Endothelial cell of umbilical vein (primary cell): ENCODE results near the gene DYNC2LI1. TPM values are rescaled to one million over a fixed set of nuclear protein-coding genes. Genes with fewer than 3 reads are reported as not detected.

Source experiments
- BruUV-seq: library from RNA; stranded (reverse); fragments of 400-500 nt; replicated peaks from 2 replicates; lab custom pipeline; 2021; lab: Mats Ljungman, UMichigan
- CTCF ChIA-PET: fragments of 300-600, 350-600 bp; sonication (Branson Sonifier 250); formaldehyde crosslinking; loops from one replicate; lab custom pipeline; 2021; ENCODE audit warnings: antibody characterized with exemption, inconsistent platforms; lab: Charles Lee
- POLR2A ChIA-PET: fragments of 300-600, 350-600 bp; sonication (Branson Sonifier 250); formaldehyde crosslinking; loops from one replicate; lab custom pipeline; 2021; ENCODE audit warnings: antibody characterized with exemption, inconsistent platforms; lab: Charles Lee
- DNase-seq: peaks from one replicate; pipeline ENCODE4 v3.0.0-alpha.2; 2011; ENCODE audit warnings: low read depth, low spot score
- FAIRE-seq: peaks from 2 replicates; lab custom pipeline; 2011; peaks lifted over from hg19 to GRCh38; lab: Jason Lieb, UNC
- H2AFZ ChIP-seq: 2 replicates; pipeline ENCODE4 v1.6.0; 2012; ENCODE audit warnings: low read depth, low read length, control low read depth, inconsistent platforms
- H3K27ac ChIP-seq: 2 replicates; pipeline ENCODE4 v1.5.1; 2011; ENCODE audit warnings: low read depth, mild to moderate bottlenecking, control low read depth, low read length, moderate library complexity; ENCODE audit not compliant: insufficient read depth
- H3K27me3 ChIP-seq, 2 experiments: 2 replicates each; pipeline versions ENCODE4 v1.6.0 to v1.6.1; 2011; ENCODE audit warnings: low read length in 2 of 2, mixed read lengths in 1 of 2; ENCODE audit not compliant: control insufficient read depth in 2 of 2, insufficient read depth in 2 of 2
- H3K36me3 ChIP-seq, 2 experiments: 2 replicates in 1 of 2; 3 replicates in 1 of 2; pipeline ENCODE4 v1.5.1; 2011; ENCODE audit warnings: low read length in 2 of 2, mild to moderate bottlenecking in 1 of 2, moderate library complexity in 1 of 2; ENCODE audit not compliant: control insufficient read depth in 2 of 2, insufficient read depth in 2 of 2; ENCODE audit errors: extremely low read depth in 1 of 2
- H3K4me1 ChIP-seq: 3 replicates; pipeline ENCODE4 v1.5.1; 2011; ENCODE audit warnings: mild to moderate bottlenecking, low read length; ENCODE audit not compliant: control insufficient read depth, insufficient read depth; ENCODE audit errors: extremely low read depth
- H3K4me2 ChIP-seq: 2 replicates; pipeline ENCODE4 v1.6.1; 2011; ENCODE audit warnings: low read length, control low read depth, mixed read lengths; ENCODE audit not compliant: insufficient read depth
- H3K4me3 ChIP-seq, 3 experiments: fragments of 200-600 bp in 1 of 3; sonication (generic), shearing (Covaris generic) in 1 of 3; replicated peaks in 1 of 3; 2 replicates each; pipeline ENCODE4 v1.5.1; 2011 to 2016; ENCODE audit warnings: control low read depth in 3 of 3, low read length in 3 of 3, mild to moderate bottlenecking in 2 of 3, inconsistent platforms in 1 of 3, low read depth in 1 of 3, moderate library complexity in 1 of 3; ENCODE audit not compliant: insufficient read depth in 1 of 3
- H3K79me2 ChIP-seq: 2 replicates; pipeline ENCODE4 v1.6.0; 2012; ENCODE audit warnings: low read length, inconsistent platforms; ENCODE audit not compliant: control insufficient read depth, insufficient read depth
- H3K9ac ChIP-seq: replicated peaks from 2 replicates; pipeline ENCODE3; 2011; ENCODE audit warnings: low read length, control low read depth; ENCODE audit not compliant: insufficient read depth; ENCODE audit errors: extremely low read depth
- H3K9me1 ChIP-seq: replicated peaks from 3 replicates; pipeline ENCODE4 v1.6.0; 2011; ENCODE audit warnings: mild to moderate bottlenecking, low read length; ENCODE audit not compliant: control insufficient read depth, insufficient read depth; ENCODE audit errors: extremely low read depth
- H3K9me3 ChIP-seq: replicated peaks from 2 replicates; pipeline ENCODE4 v1.5.1; 2012; ENCODE audit warnings: low read length, inconsistent platforms; ENCODE audit not compliant: control insufficient read depth, insufficient read depth
- H4K20me1 ChIP-seq: replicated peaks from 2 replicates; pipeline ENCODE3; 2011; ENCODE audit warnings: mild to moderate bottlenecking, low read length; ENCODE audit not compliant: control insufficient read depth, insufficient read depth; ENCODE audit errors: extremely low read depth
- EZH2 ChIP-seq: IDR thresholded peaks from 2 replicates; pipeline ENCODE4 v1.6.1; 2012; ENCODE audit warnings: borderline replicate concordance, low read depth, mild to moderate bottlenecking, moderate library complexity, low read length, inconsistent platforms; ENCODE audit not compliant: severe bottlenecking
- FOS ChIP-seq: IDR thresholded peaks from 2 replicates; pipeline ENCODE4 v1.6.1; 2011; ENCODE audit warnings: mild to moderate bottlenecking, low read length, moderate library complexity, borderline replicate concordance; ENCODE audit not compliant: insufficient read depth
- GATA2 ChIP-seq: IDR thresholded peaks from 2 replicates; pipeline ENCODE4 v1.7.0; 2011; ENCODE audit warnings: low read depth, mild to moderate bottlenecking, moderate library complexity, mixed read lengths, low read length; ENCODE audit not compliant: insufficient read length, insufficient read depth
- MYC ChIP-seq: IDR thresholded peaks from one replicate; pipeline ENCODE4 v1.6.1; 2011; ENCODE audit warnings: mild to moderate bottlenecking, low read depth, low read length
- POLR2A ChIP-seq: IDR thresholded peaks from 2 replicates; pipeline ENCODE4 v1.6.1; 2012; ENCODE audit warnings: low read depth, mild to moderate bottlenecking, control low read depth, low read length
- dilution Hi-C: fragments of 300-500 bp; cut with MboI; formaldehyde crosslinking; loops from one replicate; pipeline ENCODE4 v1.15.0; 2019; ENCODE audit warnings: low sequenced_read_pairs; ENCODE audit not compliant: extremely low pct_ligation_motif_present
- intact Hi-C: fragments of 100-400 bp; cut with micrococcal nuclease; formaldehyde crosslinking; loops from one replicate; pipeline ENCODE4 v1.10.0; 2022
- polyA plus RNA-seq, 4 experiments: library from polyadenylated mRNA; depleted of rRNA in 3 of 4; stranded (reverse) in 3 of 4; unstranded in 1 of 4; fragments of >200 nt; gene quantifications; 2 replicates each; pipeline versions ENCODE4 v1.2.1 to v1.2.3, GENCODE V29; 2011 to 2012; ENCODE audit warnings: missing spikeins in 1 of 4
- total RNA-seq: library from RNA; stranded (reverse); gene quantifications from 2 replicates; pipeline ENCODE4 v1.2.3, GENCODE V29; 2021
- TF ChIP-seq, protein P1 (sequence below): IDR thresholded peaks from 2 replicates; pipeline ENCODE4 v1.6.1; 2011; ENCODE audit not compliant: insufficient read depth, insufficient read length

DYNC2LI1 gene
- total and polyA plus RNA-seq, 2 donors (not counting 3 experiments of a cell fraction or from before 2014, with no cell fraction given), result 4.2 to 8.7 TPM

DNA sequence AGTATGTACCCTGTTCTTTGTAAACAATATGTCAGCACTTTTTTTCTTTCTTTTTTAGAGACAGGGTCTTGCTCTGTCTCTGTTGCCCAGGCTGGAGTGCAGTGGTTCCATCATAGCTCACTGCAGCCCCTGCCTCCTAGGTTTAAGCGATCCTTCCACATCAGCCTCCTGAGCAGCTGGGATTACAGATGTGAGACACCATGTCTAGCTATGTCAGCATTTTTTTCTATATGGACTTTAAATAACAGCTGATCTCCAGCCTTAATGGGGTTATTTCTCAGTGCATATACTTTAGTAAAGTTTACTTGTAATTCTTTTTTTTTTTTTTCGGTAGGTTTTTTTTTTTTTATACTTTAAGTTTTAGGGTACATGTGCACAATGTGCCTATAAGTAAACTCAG, 38.2 kb downstream of the DYNC2LI1 start:
- Histone ChIP-seq H2AFZ (no peak overlapping the region), H3K9me3 (no peaks in the 10 kb centered on the region), H3K36me3 (no peaks in the 10 kb centered on the region), H4K20me1 (no peaks in the 10 kb centered on the region), H3K4me3 (no peak overlapping the region), H3K27ac (no peak overlapping the region), H3K9me1 (no peaks in the 10 kb centered on the region), H3K4me1 (no peaks in the 10 kb centered on the region), H3K79me2 (no peaks in the 10 kb centered on the region), H3K27me3 (no peaks in the 10 kb centered on the region), H3K4me2 (no peak overlapping the region), H3K9ac (no peak overlapping the region)
- ChIA-PET POLR2A (no interaction called here), CTCF (no interaction called here)
- intact Hi-C loops, result no loop called here
- dilution Hi-C loops, result no loop called here
- no peak for FAIRE-seq
- TF ChIP-seq GATA2 (no peak), POLR2A (no peak), EZH2 (no peak)
- no TSS peak for BruUV-seq
- DNase-seq, result no peak

DNA sequence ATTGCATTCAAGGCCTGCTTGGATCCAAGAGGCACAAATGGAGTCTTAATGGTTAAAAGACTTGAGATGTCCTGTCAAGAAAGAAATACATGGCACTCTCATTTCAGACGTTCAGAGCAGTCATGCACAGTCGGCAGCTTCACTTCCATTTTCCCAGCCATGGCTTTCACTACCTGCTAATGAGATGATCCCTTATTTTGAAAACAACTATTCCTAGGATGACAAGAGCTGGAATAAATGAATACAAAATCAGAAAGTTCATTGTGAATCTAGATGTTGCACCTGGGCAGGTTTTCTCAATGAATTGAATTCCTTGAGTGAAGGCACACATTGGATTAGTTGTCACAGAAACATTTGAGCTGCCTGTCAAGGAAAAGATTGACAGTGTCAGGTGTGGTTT, 39.1 kb downstream of the DYNC2LI1 start:
- FAIRE-seq, result no peak

More for the DNA sequence above, 39.1 kb downstream of the DYNC2LI1 start:
- H3K9ac ChIP-seq, result no peak overlapping the region
- POLR2A ChIA-PET, result no interaction called here
- H2AFZ ChIP-seq, result no peak overlapping the region
- CTCF ChIA-PET, result no interaction called here
- H3K4me2 ChIP-seq, result no peak overlapping the region
- no peak overlapping the region for H3K27ac ChIP-seq
- no peak for DNase-seq
- H3K9me1 ChIP-seq, result no peaks in the 10 kb centered on the region
- TF ChIP-seq POLR2A, result no peak
- TF ChIP-seq EZH2, result no peak
- TF ChIP-seq GATA2, result no peak
- no peak for TF ChIP-seq MYC
- TF ChIP-seq, protein P1, sequence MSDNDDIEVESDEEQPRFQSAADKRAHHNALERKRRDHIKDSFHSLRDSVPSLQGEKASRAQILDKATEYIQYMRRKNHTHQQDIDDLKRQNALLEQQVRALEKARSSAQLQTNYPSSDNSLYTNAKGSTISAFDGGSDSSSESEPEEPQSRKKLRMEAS, result no peak
- no peak for TF ChIP-seq FOS
- dilution Hi-C loops, result no loop called here
- no peaks in the 10 kb centered on the region for H3K36me3 ChIP-seq
- no peaks in the 10 kb centered on the region for H3K27me3 ChIP-seq
- no peaks in the 10 kb centered on the region for H3K9me3 ChIP-seq
- H4K20me1 ChIP-seq, result no peaks in the 10 kb centered on the region
- no peaks in the 10 kb centered on the region for H3K79me2 ChIP-seq
- intact Hi-C loops, result no loop called here
- BruUV-seq, result no TSS peak
- no peaks in the 10 kb centered on the region for H3K4me1 ChIP-seq
- no peak overlapping the region for H3K4me3 ChIP-seq
